Body of pancreas (tissue), 4 donors: ENCODE results near the gene TMCO4.

Experiments used
- CTCF ChIP-seq, 7 experiments: fragments of 450-650 bp in 4 of 7; fragments of 200-600 bp in 3 of 7; sonication (generic) in 3 of 7; IDR thresholded peaks; one replicate each; pipeline ENCODE4 v1.5.1; 2016 to 2019; ENCODE audit warnings: antibody characterized with exemption in 7 of 7
- POLR2A ChIP-seq, 3 donors: fragments of 450-650 bp; IDR thresholded peaks; one replicate each; pipeline ENCODE4 v1.6.1; 2016; ENCODE audit warnings: antibody characterized with exemption in 3 of 3, mild to moderate bottlenecking in 2 of 3

- TF ChIP-seq CTCF (IDR thresholded peaks at IDR 0.05) (no peak), POLR2A (IDR thresholded peaks at IDR 0.05) (no peak)
Measured at GRCh38 chr1:19689085-19689757, 110.5 kb downstream of the TMCO4 start.
